Measurements from ENCODE around the gene NFATC4. TPM values are rescaled to one million over a fixed set of nuclear protein-coding genes. Genes with fewer than 3 reads are reported as not detected.

Gene NFATC4
- total and polyA plus RNA-seq, 2 experiments from 2014 or later: 20.9 to 26.6 TPM

DNA sequence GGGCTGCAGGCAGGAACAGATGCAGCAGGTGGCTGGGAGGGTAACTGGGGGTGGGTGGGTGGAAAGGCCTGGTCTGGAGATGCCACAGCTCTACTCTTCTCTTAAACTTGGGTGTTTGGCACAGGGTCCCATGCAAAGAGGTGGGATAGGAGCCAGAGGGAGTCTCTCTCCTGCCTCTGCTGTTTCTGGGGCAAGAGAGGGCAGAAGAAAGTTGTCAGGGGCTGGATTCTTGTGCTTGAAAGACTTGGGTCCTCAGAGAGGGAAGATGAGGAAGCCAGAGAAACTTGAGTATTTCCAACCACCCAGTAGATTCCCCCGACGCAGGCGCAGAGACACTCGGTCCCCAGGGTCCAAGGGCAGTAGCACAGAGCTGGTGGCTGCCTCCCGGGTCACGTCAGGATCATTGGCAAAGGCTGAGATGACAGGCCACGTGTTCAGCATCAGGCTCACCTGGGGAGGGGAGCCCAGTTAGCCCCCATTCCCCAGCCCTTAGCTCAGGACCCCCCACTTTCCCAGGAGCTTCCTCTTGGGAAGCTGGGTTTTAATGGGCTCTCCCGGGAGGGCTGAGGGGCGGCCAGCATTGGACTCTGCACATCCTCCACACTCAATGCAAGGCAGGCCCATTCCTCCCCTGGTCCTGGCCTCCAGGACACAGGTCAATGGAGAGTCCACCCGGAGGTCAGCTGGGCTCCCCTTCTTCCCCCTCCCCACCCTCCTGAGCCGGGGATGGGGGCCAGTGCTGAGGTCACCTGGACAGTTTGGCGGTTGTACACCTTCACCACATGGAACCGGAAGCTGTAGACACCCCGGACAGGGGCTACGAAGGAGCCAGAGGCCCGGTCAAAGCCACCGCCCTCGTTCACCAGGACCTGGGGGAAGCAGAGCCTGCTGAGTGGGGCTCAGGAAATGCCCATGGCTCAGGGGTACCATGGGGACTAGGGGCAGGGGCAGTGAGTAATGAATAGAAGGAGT lies 59.8 kb downstream of the NFATC4 start (continued):
- TF ChIP-seq, protein P1, sequence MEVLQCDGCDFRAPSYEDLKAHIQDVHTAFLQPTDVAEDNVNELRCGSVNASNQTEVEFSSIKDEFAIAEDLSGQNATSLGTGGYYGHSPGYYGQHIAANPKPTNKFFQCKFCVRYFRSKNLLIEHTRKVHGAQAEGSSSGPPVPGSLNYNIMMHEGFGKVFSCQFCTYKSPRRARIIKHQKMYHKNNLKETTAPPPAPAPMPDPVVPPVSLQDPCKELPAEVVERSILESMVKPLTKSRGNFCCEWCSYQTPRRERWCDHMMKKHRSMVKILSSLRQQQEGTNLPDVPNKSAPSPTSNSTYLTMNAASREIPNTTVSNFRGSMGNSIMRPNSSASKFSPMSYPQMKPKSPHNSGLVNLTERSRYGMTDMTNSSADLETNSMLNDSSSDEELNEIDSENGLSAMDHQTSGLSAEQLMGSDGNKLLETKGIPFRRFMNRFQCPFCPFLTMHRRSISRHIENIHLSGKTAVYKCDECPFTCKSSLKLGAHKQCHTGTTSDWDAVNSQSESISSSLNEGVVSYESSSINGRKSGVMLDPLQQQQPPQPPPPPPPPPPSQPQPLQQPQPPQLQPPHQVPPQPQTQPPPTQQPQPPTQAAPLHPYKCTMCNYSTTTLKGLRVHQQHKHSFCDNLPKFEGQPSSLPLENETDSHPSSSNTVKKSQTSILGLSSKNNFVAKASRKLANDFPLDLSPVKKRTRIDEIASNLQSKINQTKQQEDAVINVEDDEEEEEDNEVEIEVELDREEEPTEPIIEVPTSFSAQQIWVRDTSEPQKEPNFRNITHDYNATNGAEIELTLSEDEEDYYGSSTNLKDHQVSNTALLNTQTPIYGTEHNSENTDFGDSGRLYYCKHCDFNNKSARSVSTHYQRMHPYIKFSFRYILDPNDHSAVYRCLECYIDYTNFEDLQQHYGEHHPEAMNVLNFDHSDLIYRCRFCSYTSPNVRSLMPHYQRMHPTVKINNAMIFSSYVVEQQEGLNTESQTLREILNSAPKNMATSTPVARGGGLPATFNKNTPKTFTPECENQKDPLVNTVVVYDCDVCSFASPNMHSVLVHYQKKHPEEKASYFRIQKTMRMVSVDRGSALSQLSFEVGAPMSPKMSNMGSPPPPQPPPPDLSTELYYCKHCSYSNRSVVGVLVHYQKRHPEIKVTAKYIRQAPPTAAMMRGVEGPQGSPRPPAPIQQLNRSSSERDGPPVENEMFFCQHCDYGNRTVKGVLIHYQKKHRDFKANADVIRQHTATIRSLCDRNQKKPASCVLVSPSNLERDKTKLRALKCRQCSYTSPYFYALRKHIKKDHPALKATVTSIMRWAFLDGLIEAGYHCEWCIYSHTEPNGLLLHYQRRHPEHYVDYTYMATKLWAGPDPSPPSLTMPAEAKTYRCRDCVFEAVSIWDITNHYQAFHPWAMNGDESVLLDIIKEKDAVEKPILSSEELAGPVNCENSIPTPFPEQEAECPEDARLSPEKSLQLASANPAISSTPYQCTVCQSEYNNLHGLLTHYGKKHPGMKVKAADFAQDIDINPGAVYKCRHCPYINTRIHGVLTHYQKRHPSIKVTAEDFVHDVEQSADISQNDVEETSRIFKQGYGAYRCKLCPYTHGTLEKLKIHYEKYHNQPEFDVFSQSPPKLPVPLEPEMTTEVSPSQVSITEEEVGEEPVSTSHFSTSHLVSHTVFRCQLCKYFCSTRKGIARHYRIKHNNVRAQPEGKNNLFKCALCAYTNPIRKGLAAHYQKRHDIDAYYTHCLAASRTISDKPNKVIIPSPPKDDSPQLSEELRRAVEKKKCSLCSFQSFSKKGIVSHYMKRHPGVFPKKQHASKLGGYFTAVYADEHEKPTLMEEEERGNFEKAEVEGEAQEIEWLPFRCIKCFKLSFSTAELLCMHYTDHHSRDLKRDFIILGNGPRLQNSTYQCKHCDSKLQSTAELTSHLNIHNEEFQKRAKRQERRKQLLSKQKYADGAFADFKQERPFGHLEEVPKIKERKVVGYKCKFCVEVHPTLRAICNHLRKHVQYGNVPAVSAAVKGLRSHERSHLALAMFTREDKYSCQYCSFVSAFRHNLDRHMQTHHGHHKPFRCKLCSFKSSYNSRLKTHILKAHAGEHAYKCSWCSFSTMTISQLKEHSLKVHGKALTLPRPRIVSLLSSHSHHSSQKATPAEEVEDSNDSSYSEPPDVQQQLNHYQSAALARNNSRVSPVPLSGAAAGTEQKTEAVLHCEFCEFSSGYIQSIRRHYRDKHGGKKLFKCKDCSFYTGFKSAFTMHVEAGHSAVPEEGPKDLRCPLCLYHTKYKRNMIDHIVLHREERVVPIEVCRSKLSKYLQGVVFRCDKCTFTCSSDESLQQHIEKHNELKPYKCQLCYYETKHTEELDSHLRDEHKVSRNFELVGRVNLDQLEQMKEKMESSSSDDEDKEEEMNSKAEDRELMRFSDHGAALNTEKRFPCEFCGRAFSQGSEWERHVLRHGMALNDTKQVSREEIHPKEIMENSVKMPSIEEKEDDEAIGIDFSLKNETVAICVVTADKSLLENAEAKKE (CRISPR knock-in tag; IDR thresholded peaks at IDR 0.05): no peak
- TF ChIP-seq JUNB (IDR thresholded peaks at IDR 0.05; ENCODE audit: unreplicated experiment): no peak
- TF ChIP-seq ZNF114 (CRISPR knock-in tag; IDR thresholded peaks at IDR 0.05): no peak
- no peak for TF ChIP-seq POLR2AphosphoS5 (IDR thresholded peaks at IDR 0.05; ENCODE audit: low read depth)

DNA sequence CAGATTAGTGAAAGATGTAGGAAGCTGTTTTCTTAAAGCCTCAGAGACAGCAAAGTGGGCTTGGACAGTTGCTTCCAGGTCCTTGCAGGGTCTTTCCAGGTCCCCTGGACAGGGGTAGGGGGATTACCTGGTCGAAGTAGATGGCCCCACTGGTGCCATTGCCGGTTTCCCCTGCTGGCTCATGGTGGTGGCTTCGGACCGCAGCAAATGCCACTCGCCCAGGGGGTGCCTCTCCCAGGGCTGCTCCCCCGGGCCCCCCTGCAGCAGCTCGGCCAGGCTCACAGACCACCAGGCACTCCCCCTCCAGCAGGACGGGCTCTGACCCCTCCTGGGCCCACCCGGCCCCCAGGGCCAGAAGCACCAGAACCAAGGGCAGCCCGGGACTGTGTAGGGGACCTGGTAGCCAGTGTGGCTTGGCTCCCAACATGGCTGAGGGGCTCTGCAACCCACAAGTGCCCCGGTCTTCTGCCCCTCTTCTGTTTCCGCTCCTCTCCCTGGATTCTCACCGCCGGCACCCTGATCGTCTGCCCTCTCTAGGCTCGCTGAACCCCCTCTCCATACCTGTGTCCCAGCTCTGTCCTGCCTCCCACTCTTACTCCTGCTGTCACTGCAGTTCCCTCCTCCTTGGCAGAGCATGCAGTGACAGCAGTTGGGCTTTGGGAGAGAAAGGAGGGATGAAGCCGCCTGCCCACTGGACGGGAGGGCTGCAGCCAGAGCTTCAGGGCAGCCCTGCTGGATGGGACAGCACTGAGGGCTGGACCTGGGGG lies 60.8 kb downstream of the NFATC4 start:
- H3K27ac ChIP-seq (ENCODE audit: low read depth): no peak overlapping the region
- no peaks in the 10 kb centered on the region for H4K20me1 ChIP-seq (replicated peaks; ENCODE audit: insufficient read depth)
- H3K27me3 ChIP-seq (ENCODE audit: insufficient read depth): peaks cover 28% of the 10 kb centered on the region
- H3K9me3 Mint-ChIP-seq: no peaks in the 10 kb centered on the region
- H3K27ac Mint-ChIP-seq: no peak overlapping the region; the same call in 1 of the 2 replicates
- no peaks in the 10 kb centered on the region for H3K79me2 ChIP-seq (replicated peaks; ENCODE audit: insufficient read depth)
- DNase-seq (ENCODE audit: low spot score) (peak; percentile 34), ATAC-seq (no peak)
- H2AFZ ChIP-seq: peak overlapping the region; percentile 98
- H3K4me3 Mint-ChIP-seq: peak overlapping the region; percentile 81
- peaks cover 11% of the 10 kb centered on the region for H3F3A ChIP-seq (replicated peaks; ENCODE audit: low read depth)
- H3K4me3 ChIP-seq: peak overlapping the region; percentile 85
- peaks cover 18% of the 10 kb centered on the region for H3K27me3 Mint-ChIP-seq (ENCODE audit: insufficient read depth, low read depth, poor library complexity)
- no peaks in the 10 kb centered on the region for H3K36me3 ChIP-seq (ENCODE audit: insufficient read depth)
- H3K4me1 ChIP-seq (ENCODE audit: insufficient read depth): peaks cover 19% of the 10 kb centered on the region
- H3K4me2 ChIP-seq: peak overlapping the region; percentile 96
- peaks cover 4% of the 10 kb centered on the region; the same call in 2 of the 3 replicates for H3K36me3 Mint-ChIP-seq (ENCODE audit: low read depth)
- peaks cover 25% of the 10 kb centered on the region for H3K4me1 Mint-ChIP-seq
- H3K9me2 ChIP-seq (ENCODE audit: insufficient read depth): no peaks in the 10 kb centered on the region
- TF ChIP-seq JUNB (IDR thresholded peaks at IDR 0.05; ENCODE audit: unreplicated experiment) (no peak), STAT1 (IDR thresholded peaks at IDR 0.05; ENCODE audit: unreplicated experiment) (no peak), EZH2 (IDR thresholded peaks at IDR 0.05; ENCODE audit: low read depth, unreplicated experiment) (no peak), ZNF114 (CRISPR knock-in tag; IDR thresholded peaks at IDR 0.05) (no peak), CREB1 (CRISPR knock-in tag; IDR thresholded peaks at IDR 0.05; ENCODE audit: low read depth) (no peak), POLR2AphosphoS5 (IDR thresholded peaks at IDR 0.05; ENCODE audit: low read depth) (no peak)
- TF ChIP-seq, protein P2, sequence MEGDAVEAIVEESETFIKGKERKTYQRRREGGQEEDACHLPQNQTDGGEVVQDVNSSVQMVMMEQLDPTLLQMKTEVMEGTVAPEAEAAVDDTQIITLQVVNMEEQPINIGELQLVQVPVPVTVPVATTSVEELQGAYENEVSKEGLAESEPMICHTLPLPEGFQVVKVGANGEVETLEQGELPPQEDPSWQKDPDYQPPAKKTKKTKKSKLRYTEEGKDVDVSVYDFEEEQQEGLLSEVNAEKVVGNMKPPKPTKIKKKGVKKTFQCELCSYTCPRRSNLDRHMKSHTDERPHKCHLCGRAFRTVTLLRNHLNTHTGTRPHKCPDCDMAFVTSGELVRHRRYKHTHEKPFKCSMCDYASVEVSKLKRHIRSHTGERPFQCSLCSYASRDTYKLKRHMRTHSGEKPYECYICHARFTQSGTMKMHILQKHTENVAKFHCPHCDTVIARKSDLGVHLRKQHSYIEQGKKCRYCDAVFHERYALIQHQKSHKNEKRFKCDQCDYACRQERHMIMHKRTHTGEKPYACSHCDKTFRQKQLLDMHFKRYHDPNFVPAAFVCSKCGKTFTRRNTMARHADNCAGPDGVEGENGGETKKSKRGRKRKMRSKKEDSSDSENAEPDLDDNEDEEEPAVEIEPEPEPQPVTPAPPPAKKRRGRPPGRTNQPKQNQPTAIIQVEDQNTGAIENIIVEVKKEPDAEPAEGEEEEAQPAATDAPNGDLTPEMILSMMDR (conservative IDR thresholded peaks at IDR 0.05; ENCODE audit: low read depth in 2 of 2): no peak
- TF ChIP-seq, protein P3, sequence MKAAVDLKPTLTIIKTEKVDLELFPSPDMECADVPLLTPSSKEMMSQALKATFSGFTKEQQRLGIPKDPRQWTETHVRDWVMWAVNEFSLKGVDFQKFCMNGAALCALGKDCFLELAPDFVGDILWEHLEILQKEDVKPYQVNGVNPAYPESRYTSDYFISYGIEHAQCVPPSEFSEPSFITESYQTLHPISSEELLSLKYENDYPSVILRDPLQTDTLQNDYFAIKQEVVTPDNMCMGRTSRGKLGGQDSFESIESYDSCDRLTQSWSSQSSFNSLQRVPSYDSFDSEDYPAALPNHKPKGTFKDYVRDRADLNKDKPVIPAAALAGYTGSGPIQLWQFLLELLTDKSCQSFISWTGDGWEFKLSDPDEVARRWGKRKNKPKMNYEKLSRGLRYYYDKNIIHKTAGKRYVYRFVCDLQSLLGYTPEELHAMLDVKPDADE (IDR thresholded peaks at IDR 0.05): no peak

Measured in GM23338 (cell line).